ENCODE results near the gene DPH7. TPM values are rescaled to one million over a fixed set of nuclear protein-coding genes. Genes with fewer than 3 reads are reported as not detected.
"Not testable (repeated sequence)": the region's sequence is repeated elsewhere in the genome, so short reads cannot be mapped to it uniquely, and the experiment has no call there.

The DPH7 gene
- total and polyA plus RNA-seq, 11 donors = 12.6 to 23.7 (median 16.7) TPM

DNA sequence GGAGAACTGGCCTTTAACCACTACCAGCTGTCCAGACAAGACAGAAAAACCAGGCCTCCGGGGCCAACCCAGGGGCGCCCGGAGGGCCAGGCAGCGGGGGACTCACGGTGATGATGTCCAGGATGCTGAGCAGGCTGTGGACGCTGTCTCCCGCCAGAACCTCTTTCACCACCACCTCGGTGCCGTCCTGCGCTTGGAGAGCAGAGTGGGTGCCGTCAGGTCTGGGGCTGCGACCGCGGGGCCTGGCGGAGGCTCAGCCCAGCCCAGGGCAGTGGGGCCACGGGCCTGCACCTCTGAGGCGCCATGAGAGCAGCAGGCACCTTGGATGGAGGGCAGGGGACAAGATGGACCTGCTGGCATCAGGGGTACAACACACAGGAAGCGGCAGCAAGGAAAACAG, 38.2 kb downstream of the DPH7 start:
- Histone ChIP-seq H3K9me3 (no peaks in the 10 kb centered on the region), H3K4me3 (no peak overlapping the region), H3K27ac (no peak overlapping the region), H3K27me3 (no peaks in the 10 kb centered on the region), H3K4me1 (peaks cover 0 to 8% (median 0%) of the 10 kb centered on the region in 12 donors), H3K36me3 (peaks cover 0 to 36% (median 19%) of the 10 kb centered on the region in 9 donors)
- ATAC-seq = no peak
- WGBS, 4 donors = 84 to 92% (median 88%) methylated on average over 18 of the region's 18 CpGs
- intact Hi-C loops (cut with DNase I) = no loop called here
- TF ChIP-seq, protein P1, sequence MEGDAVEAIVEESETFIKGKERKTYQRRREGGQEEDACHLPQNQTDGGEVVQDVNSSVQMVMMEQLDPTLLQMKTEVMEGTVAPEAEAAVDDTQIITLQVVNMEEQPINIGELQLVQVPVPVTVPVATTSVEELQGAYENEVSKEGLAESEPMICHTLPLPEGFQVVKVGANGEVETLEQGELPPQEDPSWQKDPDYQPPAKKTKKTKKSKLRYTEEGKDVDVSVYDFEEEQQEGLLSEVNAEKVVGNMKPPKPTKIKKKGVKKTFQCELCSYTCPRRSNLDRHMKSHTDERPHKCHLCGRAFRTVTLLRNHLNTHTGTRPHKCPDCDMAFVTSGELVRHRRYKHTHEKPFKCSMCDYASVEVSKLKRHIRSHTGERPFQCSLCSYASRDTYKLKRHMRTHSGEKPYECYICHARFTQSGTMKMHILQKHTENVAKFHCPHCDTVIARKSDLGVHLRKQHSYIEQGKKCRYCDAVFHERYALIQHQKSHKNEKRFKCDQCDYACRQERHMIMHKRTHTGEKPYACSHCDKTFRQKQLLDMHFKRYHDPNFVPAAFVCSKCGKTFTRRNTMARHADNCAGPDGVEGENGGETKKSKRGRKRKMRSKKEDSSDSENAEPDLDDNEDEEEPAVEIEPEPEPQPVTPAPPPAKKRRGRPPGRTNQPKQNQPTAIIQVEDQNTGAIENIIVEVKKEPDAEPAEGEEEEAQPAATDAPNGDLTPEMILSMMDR (IDR thresholded peaks at IDR 0.05) = no peak
- TF ChIP-seq POLR2A (IDR thresholded peaks at IDR 0.05) = no peak
- no peak for DNase-seq

DNA sequence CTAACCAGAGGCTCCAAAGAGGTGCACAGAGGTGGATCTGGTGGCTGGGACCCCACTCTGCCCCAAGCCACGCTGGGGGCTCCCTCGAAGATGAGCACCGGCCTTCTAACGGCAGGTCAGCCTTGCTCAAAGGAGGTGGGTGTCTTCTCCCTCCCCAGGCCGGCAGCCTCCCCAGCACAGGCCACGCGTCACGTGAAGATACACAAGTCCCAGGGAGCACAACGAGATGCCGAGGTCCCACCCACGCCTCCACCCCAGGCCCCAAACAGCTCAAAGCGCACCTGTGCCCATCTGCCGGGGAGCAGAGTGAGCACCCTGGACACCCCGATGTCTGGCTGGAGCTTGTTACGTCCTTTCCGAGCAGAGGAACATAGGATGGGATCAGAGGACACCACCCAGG, 40.7 kb downstream of the DPH7 start:
- Histone ChIP-seq H3K4me1 (peaks cover 0 to 10% (median 6%) of the 10 kb centered on the region in 12 donors), H3K36me3 (peaks cover 0 to 34% (median 13%) of the 10 kb centered on the region in 9 donors), H3K4me3 (no peak overlapping the region), H3K9me3 (no peaks in the 10 kb centered on the region), H3K27me3 (no peaks in the 10 kb centered on the region), H3K27ac (no peak overlapping the region)
- intact Hi-C loops (cut with DNase I) = no loop called here
- peak in 1 of 4 donors; percentile 16 for ATAC-seq
- WGBS, 4 donors = 94 to 97% (median 96%) methylated on average over 6 to 16 of the region's 16 CpGs
- no peak for DNase-seq
- TF ChIP-seq, protein P1 (IDR thresholded peaks at IDR 0.05) = no peak
- no peak for TF ChIP-seq POLR2A (IDR thresholded peaks at IDR 0.05)

DNA sequence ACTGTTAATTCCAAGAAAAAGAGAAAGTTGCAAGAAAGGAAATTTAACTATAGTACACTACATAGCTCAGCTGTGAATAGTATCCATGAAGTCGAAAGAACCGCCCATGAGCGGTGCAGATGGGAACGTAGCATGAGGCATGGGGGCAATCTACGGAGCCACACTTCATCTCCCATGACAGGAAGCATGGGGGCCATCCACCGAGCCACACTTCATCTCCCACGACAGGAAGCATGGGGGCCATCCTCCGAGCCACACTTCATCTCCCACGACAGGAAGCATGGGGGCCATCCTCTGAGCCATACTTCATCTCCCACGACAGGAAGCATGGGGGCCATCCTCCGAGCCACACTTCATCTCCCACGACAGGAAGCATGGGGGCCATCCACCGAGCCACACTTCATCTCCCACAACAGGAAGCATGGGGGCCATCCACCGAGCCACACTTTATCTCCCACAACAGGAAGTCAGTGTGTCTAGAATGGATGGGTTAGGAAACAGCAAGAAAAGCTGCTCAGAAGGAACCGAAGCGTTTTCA, 42.1 kb downstream of the DPH7 start:
- H3K27ac ChIP-seq; ATAC-seq; DNase-seq; H3K9me3 ChIP-seq; H3K4me1 ChIP-seq; intact Hi-C loops (cut with DNase I); H3K27me3 ChIP-seq; H3K4me3 ChIP-seq: not testable (repeated sequence)
- WGBS, 4 donors = 53 to 64% (median 59%) methylated on average over 16 of the region's 16 CpGs
- peaks cover 0 to 20% (median 9%) of the 10 kb centered on the region in 9 donors for H3K36me3 ChIP-seq

DNA sequence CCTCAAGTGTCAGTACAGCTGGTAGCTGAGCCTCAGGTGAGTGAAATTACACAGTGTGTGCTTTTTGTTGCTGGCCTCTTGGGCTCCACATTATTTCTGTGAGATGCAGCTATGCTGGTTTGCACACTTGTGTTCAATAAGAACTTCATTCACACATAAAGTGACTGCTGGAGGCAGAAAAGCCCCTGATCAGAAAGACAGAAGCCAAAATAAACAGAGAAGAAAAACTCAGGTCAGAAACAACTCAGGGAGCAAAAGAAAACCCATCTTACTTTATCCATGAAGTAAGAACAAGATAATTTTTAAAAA, 43.7 kb downstream of the DPH7 start:
- Histone ChIP-seq H3K27me3 (no peaks in the 10 kb centered on the region), H3K36me3 (peaks cover 0 to 18% (median 3%) of the 10 kb centered on the region in 9 donors), H3K27ac (no peak overlapping the region), H3K4me3 (no peak overlapping the region), H3K4me1 (peaks cover 0 to 10% (median 6%) of the 10 kb centered on the region in 12 donors), H3K9me3 (no peaks in the 10 kb centered on the region)
- TF ChIP-seq POLR2A (IDR thresholded peaks at IDR 0.05) = no peak
- TF ChIP-seq, protein P1 (IDR thresholded peaks at IDR 0.05) = no peak
- intact Hi-C loops (cut with DNase I) = no loop called here
- no peak for ATAC-seq
- DNase-seq = no peak
